Fibroblast of lung (primary cell): Measurements from ENCODE around the gene PTPRO. TPM values are rescaled to one million over a fixed set of nuclear protein-coding genes. Genes with fewer than 3 reads are reported as not detected.

Source experiments
- DNase-seq, 2 donors: peaks; one replicate each; pipeline versions ENCODE4 v3.0.0 to v3.0.0-alpha.2; 2010; ENCODE audit warnings: low read depth in 2 of 2
- H2AFZ ChIP-seq: 2 replicates; pipeline ENCODE4 v1.5.1; 2012; ENCODE audit warnings: low read length, control low read depth, inconsistent platforms
- H3K27ac ChIP-seq: 2 replicates; pipeline ENCODE4 v1.5.1; 2011; ENCODE audit warnings: low read length, control low read depth; ENCODE audit not compliant: insufficient read depth
- H3K27me3 ChIP-seq: 2 replicates; pipeline ENCODE4 v1.5.1; 2011; ENCODE audit warnings: mild to moderate bottlenecking, low read length; ENCODE audit not compliant: control insufficient read depth, insufficient read depth
- H3K36me3 ChIP-seq: 2 replicates; pipeline ENCODE4 v1.5.1; 2011; ENCODE audit warnings: low read length; ENCODE audit not compliant: control insufficient read depth, insufficient read depth
- H3K4me1 ChIP-seq: 2 replicates; pipeline ENCODE4 v1.5.1; 2011; ENCODE audit warnings: low read length; ENCODE audit not compliant: control insufficient read depth, insufficient read depth; ENCODE audit errors: extremely low read depth
- H3K4me2 ChIP-seq: 2 replicates; pipeline ENCODE4 v1.5.1; 2011; ENCODE audit warnings: low read length, control low read depth; ENCODE audit not compliant: insufficient read depth; ENCODE audit errors: extremely low read depth
- H3K4me3 ChIP-seq, 4 experiments: fragments of 200-600 bp in 1 of 4; sonication (generic) in 1 of 4; replicated peaks in 1 of 4; 2 replicates each; pipeline ENCODE4 v1.5.1; 2011 to 2016; ENCODE audit warnings: low read length in 4 of 4, low read depth in 3 of 4, mild to moderate bottlenecking in 3 of 4, control low read depth in 2 of 4, inconsistent platforms in 1 of 4, mixed read lengths in 1 of 4; ENCODE audit not compliant: insufficient read depth in 1 of 4; ENCODE audit errors: control extremely low read depth in 1 of 4
- H3K79me2 ChIP-seq: 2 replicates; pipeline ENCODE4 v1.5.1; 2012; ENCODE audit warnings: mild to moderate bottlenecking, low read length, inconsistent platforms; ENCODE audit not compliant: control insufficient read depth, insufficient read depth
- H3K9ac ChIP-seq: 2 replicates; pipeline ENCODE4 v1.5.1; 2011; ENCODE audit warnings: mild to moderate bottlenecking, low read length, control low read depth; ENCODE audit not compliant: insufficient read depth
- H3K9me3 ChIP-seq: 2 replicates; pipeline ENCODE4 v1.5.1; 2012; ENCODE audit warnings: low read depth, low read length; ENCODE audit not compliant: control insufficient read depth, insufficient read depth
- H4K20me1 ChIP-seq: 2 replicates; pipeline ENCODE4 v1.5.1; 2011; ENCODE audit warnings: low read length; ENCODE audit not compliant: control insufficient read depth, insufficient read depth; ENCODE audit errors: extremely low read depth
- CTCF ChIP-seq, 2 donors: IDR thresholded peaks in 1 of 2; conservative IDR thresholded peaks in 1 of 2; 1 replicate in 1 of 2; 2 replicates in 1 of 2; pipeline ENCODE4 v1.5.1; 2011 to 2012; ENCODE audit warnings: low read length in 2 of 2, control low read depth in 1 of 2, inconsistent platforms in 1 of 2, low read depth in 1 of 2, mild to moderate bottlenecking in 1 of 2
- EZH2 ChIP-seq: IDR thresholded peaks from 2 replicates; pipeline ENCODE4 v1.5.1; 2012; ENCODE audit warnings: low read length, control low read depth, mild to moderate bottlenecking; ENCODE audit errors: missing control alignments
- polyA plus RNA-seq, 2 donors: library from polyadenylated mRNA; depleted of rRNA in 1 of 2; stranded (reverse) in 1 of 2; unstranded in 1 of 2; fragments of >200 nt; gene quantifications; 2 replicates each; pipeline ENCODE4 v1.2.1, GENCODE V29; 2011 to 2012; ENCODE audit warnings: missing spikeins in 1 of 2
- total RNA-seq: library from RNA; depleted of rRNA; stranded (reverse); fragments of >200 nt; gene quantifications from 2 replicates; pipeline ENCODE4 v1.2.1, GENCODE V29; 2014

Gene PTPRO
- total and polyA plus RNA-seq, 2 donors (not counting 1 experiment from before 2014, with no cell fraction given), result 0.33 to 0.35 TPM

DNA sequence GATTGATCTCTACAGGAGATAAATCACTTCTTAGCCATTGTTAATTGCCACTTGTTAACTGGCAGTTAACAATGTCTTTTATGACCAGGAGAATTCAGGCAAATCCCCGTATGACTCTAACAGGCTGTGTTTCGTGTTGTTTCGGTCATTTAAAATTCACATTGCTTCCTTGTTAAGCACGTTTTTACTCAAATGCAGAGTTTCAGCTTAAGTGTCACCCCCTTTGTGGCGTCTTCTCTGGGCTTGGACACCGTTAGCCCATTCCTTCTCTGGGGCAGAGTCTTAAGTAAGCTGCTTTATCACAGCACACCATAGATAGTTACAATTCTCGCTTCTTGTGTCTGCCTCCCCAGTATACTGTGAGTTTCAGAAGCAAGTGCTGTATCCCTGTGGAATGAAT lies 261.5 kb downstream of the PTPRO start:
- no peak for TF ChIP-seq CTCF (conservative IDR thresholded peaks at IDR 0.05 in 1 of 2, IDR thresholded peaks at IDR 0.05 in 1 of 2; ENCODE audit: low read depth in 1 of 2, low read length in 2 of 2)
- TF ChIP-seq EZH2, result no peak
- Histone ChIP-seq H3K4me3 (no peak overlapping the region), H3K4me2 (no peak overlapping the region), H4K20me1 (no peaks in the 10 kb centered on the region), H3K79me2 (no peaks in the 10 kb centered on the region), H3K9ac (no peak overlapping the region), H3K9me3 (no peaks in the 10 kb centered on the region), H3K36me3 (no peaks in the 10 kb centered on the region), H3K27ac (no peak overlapping the region), H3K4me1 (no peaks in the 10 kb centered on the region), H3K27me3 (no peaks in the 10 kb centered on the region), H2AFZ (no peak overlapping the region)
- DNase-seq, result no peak

DNA sequence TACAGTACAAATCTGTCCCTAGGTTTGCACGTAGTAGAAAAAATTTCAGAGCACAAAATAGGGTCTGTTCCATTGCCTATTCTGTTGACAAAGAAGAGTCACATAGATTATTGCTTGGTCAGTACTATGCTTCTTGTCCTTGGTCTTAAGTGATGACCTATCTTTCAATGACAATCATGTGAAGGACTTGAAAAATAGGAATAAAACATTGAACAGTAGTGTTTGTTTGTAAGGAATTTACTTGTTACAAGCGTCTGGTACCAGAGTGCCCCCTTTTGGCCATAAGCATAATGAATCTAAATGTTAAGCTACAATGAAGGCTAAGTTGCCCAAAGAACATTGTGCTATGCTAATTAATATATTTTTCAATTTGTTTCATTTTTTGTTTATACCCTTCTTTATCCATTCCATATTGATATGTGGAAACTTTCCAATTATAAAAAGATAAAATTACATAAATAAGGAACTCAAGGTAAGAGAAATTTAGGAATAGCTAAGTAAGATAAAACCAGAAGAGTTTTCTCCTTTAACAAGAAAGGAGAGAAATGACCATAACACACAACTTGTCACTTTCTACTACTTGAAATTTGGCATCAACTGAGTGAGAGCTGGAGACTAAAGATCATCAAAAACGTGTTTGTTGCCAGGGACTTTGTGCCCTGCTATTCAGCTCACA lies 262.2 kb downstream of the PTPRO start:
- no peak for TF ChIP-seq EZH2
- TF ChIP-seq CTCF (conservative IDR thresholded peaks at IDR 0.05 in 1 of 2, IDR thresholded peaks at IDR 0.05 in 1 of 2; ENCODE audit: low read depth in 1 of 2, low read length in 2 of 2), result peak; percentile 69 to 77
- Histone ChIP-seq H3K79me2 (no peaks in the 10 kb centered on the region), H3K4me1 (no peaks in the 10 kb centered on the region), H3K4me2 (no peak overlapping the region), H3K27me3 (no peaks in the 10 kb centered on the region), H2AFZ (no peak overlapping the region), H3K36me3 (no peaks in the 10 kb centered on the region), H3K9ac (no peak overlapping the region), H3K4me3 (no peak overlapping the region), H3K9me3 (no peaks in the 10 kb centered on the region), H3K27ac (no peak overlapping the region), H4K20me1 (no peaks in the 10 kb centered on the region)
- peak; percentile 71 to 90 for DNase-seq

DNA sequence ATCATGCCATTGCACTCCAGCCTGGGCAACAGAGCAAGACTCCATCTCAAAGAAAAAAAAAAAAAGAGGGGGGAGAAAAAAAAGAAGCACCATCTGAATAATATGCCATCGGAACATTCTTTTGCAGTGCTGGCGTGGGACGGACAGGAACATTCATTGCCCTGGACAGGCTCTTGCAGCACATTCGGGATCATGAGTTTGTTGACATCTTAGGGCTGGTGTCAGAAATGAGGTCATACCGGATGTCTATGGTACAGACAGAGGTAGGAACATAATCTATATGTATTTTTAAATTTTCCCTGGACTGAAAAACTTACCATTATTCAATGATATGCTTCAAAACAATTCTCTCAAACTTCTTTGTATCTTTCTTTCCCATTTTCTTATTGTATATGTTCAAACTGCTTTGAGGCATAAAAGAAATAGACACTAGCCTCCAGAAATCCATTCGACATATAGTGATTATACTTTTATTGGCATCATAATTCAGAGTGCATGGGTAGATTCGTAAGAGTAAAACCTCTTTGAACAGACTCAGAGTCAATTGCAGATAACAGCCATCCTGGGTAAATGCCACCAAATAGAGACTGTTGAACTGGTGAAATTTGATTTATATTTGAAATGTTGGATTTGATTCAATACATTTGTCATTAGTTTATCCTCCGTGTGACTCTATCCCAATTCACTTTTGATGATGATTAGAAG lies 267.2 kb downstream of the PTPRO start:
- TF ChIP-seq CTCF (conservative IDR thresholded peaks at IDR 0.05 in 1 of 2, IDR thresholded peaks at IDR 0.05 in 1 of 2; ENCODE audit: low read depth in 1 of 2, low read length in 2 of 2) (no peak), EZH2 (no peak)

More for the DNA sequence above, 267.2 kb downstream of the PTPRO start:
- peak overlapping the region; percentile 83 for H3K4me2 ChIP-seq
- H2AFZ ChIP-seq, result no peak overlapping the region
- peaks cover 2% of the 10 kb centered on the region for H3K4me1 ChIP-seq
- H3K27me3 ChIP-seq, result no peaks in the 10 kb centered on the region
- H3K4me3 ChIP-seq, result no peak overlapping the region
- H3K27ac ChIP-seq, result no peak overlapping the region
- H4K20me1 ChIP-seq, result no peaks in the 10 kb centered on the region
- H3K9me3 ChIP-seq, result no peaks in the 10 kb centered on the region
- H3K79me2 ChIP-seq, result no peaks in the 10 kb centered on the region
- DNase-seq, result peak in 1 of 2 donors; percentile 23
- H3K36me3 ChIP-seq, result no peaks in the 10 kb centered on the region
- H3K9ac ChIP-seq, result no peak overlapping the region
